ENCODE data around the gene KLF15.
A peak's percentile ranks its signal among the peaks of the same experiment; 100 is the strongest.

KLF15 gene

DNA sequence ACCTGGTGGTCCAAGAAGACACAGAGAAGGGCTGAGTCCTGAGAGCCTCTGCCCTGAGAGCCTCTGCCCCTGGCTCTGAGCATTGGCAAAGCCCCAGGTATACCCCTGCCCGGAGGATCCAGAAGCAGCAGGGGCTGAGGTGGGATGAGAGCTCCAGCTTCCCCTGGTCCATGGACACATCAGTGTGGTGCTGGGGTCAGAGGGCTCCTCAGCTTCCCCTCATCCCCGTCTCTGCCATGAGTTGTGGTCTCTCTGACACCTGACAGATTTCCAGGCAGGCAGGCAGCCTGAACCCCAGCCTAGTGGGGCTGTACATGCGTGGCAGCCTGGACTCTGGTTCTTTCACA, 3.5 kb upstream of the KLF15 start (continued):
- no peak for TF ChIP-seq ZNF580 (tag by site-specific recombination; IDR thresholded peaks at IDR 0.05)
- no peak for TF ChIP-seq ZNF549 (tag by site-specific recombination; IDR thresholded peaks at IDR 0.05)
- TF ChIP-seq ZNF791 (tag by site-specific recombination; IDR thresholded peaks at IDR 0.05) = no peak
- TF ChIP-seq, protein P1, sequence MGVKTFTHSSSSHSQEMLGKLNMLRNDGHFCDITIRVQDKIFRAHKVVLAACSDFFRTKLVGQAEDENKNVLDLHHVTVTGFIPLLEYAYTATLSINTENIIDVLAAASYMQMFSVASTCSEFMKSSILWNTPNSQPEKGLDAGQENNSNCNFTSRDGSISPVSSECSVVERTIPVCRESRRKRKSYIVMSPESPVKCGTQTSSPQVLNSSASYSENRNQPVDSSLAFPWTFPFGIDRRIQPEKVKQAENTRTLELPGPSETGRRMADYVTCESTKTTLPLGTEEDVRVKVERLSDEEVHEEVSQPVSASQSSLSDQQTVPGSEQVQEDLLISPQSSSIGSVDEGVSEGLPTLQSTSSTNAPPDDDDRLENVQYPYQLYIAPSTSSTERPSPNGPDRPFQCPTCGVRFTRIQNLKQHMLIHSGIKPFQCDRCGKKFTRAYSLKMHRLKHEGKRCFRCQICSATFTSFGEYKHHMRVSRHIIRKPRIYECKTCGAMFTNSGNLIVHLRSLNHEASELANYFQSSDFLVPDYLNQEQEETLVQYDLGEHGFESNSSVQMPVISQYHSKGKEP (tag by site-specific recombination; IDR thresholded peaks at IDR 0.05) = no peak

DNA sequence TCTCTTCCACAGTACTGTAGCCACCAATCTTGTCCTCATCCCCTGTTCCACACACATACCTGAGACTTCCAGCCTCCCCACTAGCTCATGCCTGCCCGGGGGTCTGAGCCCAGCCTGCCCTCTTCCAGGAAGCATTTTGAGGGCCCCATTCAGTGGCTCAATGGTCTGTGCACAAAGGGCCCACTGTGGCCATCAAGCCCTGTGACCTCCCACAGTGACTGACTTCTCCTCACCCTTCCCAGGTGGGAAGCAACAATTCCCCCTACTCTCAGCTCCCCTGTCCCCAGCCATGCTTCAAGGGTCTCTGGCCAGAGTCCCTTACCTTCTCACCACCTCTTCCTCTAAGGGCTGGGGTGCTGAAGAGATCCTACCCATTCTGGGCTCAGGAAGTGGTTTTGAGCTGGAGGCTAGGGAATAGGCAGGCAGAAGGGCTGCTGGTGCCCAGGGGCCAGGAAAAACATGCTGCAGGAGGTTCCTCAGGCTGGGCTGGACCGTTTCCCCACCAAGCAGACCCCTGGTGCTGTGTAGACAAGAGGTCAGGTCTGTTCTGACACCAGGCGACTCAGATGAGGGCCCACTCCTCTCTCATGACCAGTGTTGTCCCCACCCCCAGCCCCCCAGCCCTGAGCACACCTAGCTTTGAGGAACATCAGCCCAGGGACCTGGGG, 3.0 kb upstream of the KLF15 start:
- CTCF ChIA-PET = no interaction called here
- TF ChIP-seq ZNF48 (tag by site-specific recombination; IDR thresholded peaks at IDR 0.05) (no peak), ZNF274 (IDR thresholded peaks at IDR 0.05; ENCODE audit: low read length) (no peak), ZNF274 (tag by site-specific recombination; IDR thresholded peaks at IDR 0.05; ENCODE audit: borderline replicate concordance) (no peak), SP7 (tag by site-specific recombination; IDR thresholded peaks at IDR 0.05) (no peak), ZNF555 (tag by site-specific recombination; conservative IDR thresholded peaks at IDR 0.05) (no peak), ZNF660 (tag by site-specific recombination; IDR thresholded peaks at IDR 0.05) (no peak), ZNF792 (tag by site-specific recombination; IDR thresholded peaks at IDR 0.05) (no peak), ZNF266 (tag by site-specific recombination; IDR thresholded peaks at IDR 0.05; ENCODE audit: low read depth) (no peak)
- TF ChIP-seq, protein P2, sequence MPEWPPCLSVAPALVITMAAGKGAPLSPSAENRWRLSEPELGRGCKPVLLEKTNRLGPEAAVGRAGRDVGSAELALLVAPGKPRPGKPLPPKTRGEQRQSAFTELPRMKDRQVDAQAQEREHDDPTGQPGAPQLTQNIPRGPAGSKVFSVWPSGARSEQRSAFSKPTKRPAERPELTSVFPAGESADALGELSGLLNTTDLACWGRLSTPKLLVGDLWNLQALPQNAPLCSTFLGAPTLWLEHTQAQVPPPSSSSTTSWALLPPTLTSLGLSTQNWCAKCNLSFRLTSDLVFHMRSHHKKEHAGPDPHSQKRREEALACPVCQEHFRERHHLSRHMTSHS (tag by site-specific recombination; IDR thresholded peaks at IDR 0.05) = no peak
- Histone ChIP-seq H3K4me3 (ENCODE audit: low read depth, low read length) (no peak overlapping the region), H3K9me3 (ENCODE audit: control insufficient read depth, insufficient read depth, low read depth, low read length) (no peaks in the 10 kb centered on the region), H3K36me3 (ENCODE audit: control insufficient read depth in 2 of 2, insufficient read depth in 1 of 2, low read length in 2 of 2) (no peaks in the 10 kb centered on the region), H3K4me1 (ENCODE audit: control insufficient read depth, insufficient read depth, low read length) (no peaks in the 10 kb centered on the region; the same call in 1 of the 2 replicates), H3K27ac (ENCODE audit: extremely low read depth, low read depth, low read length) (no peak overlapping the region)
- POLR2A ChIA-PET = no interaction called here

GRCh38 chr3:126358816-126359181, 1.6 kb upstream of the KLF15 start:
- no peaks in the 10 kb centered on the region; the same call in 1 of the 2 replicates for H3K4me1 ChIP-seq (ENCODE audit: control insufficient read depth, insufficient read depth, low read length)
- CTCF ChIA-PET = no interaction called here
- POLR2A ChIA-PET = no interaction called here
- no peak overlapping the region for H3K27ac ChIP-seq (ENCODE audit: extremely low read depth, low read depth, low read length)
- H3K9me3 ChIP-seq (ENCODE audit: control insufficient read depth, insufficient read depth, low read depth, low read length) = no peaks in the 10 kb centered on the region
- no peaks in the 10 kb centered on the region for H3K36me3 ChIP-seq (ENCODE audit: control insufficient read depth in 2 of 2, insufficient read depth in 1 of 2, low read length in 2 of 2)
- TF ChIP-seq GLIS1 (tag by site-specific recombination; IDR thresholded peaks at IDR 0.05) = peak; percentile 15; the same call in 1 of the 2 replicates
- no peak for TF ChIP-seq IKZF3 (tag by site-specific recombination; IDR thresholded peaks at IDR 0.05)
- TF ChIP-seq ZSCAN30 (tag by site-specific recombination; IDR thresholded peaks at IDR 0.05) = no peak
- TF ChIP-seq ZBTB21 (tag by site-specific recombination; IDR thresholded peaks at IDR 0.05) = no peak
- TF ChIP-seq ZNF785 (tag by site-specific recombination; IDR thresholded peaks at IDR 0.05) = no peak
- TF ChIP-seq, protein P3, sequence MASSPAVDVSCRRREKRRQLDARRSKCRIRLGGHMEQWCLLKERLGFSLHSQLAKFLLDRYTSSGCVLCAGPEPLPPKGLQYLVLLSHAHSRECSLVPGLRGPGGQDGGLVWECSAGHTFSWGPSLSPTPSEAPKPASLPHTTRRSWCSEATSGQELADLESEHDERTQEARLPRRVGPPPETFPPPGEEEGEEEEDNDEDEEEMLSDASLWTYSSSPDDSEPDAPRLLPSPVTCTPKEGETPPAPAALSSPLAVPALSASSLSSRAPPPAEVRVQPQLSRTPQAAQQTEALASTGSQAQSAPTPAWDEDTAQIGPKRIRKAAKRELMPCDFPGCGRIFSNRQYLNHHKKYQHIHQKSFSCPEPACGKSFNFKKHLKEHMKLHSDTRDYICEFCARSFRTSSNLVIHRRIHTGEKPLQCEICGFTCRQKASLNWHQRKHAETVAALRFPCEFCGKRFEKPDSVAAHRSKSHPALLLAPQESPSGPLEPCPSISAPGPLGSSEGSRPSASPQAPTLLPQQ (tag by site-specific recombination; IDR thresholded peaks at IDR 0.05) = peak; percentile 62; the same call in 1 of the 2 replicates
- H3K4me3 ChIP-seq (ENCODE audit: low read depth, low read length) = no peak overlapping the region
